Endothelial cell of umbilical vein (primary cell): ENCODE measurements around the gene IKZF3. TPM values are rescaled to one million over a fixed set of nuclear protein-coding genes. Genes with fewer than 3 reads are reported as not detected.

Experiments
- BruUV-seq: library from RNA; stranded (reverse); fragments of 400-500 nt; replicated peaks from 2 replicates; lab custom pipeline; 2021; lab: Mats Ljungman, UMichigan
- CTCF ChIA-PET: fragments of 300-600, 350-600 bp; sonication (Branson Sonifier 250); formaldehyde crosslinking; loops from one replicate; lab custom pipeline; 2021; ENCODE audit warnings: antibody characterized with exemption, inconsistent platforms; lab: Charles Lee
- POLR2A ChIA-PET: fragments of 300-600, 350-600 bp; sonication (Branson Sonifier 250); formaldehyde crosslinking; loops from one replicate; lab custom pipeline; 2021; ENCODE audit warnings: antibody characterized with exemption, inconsistent platforms; lab: Charles Lee
- DNase-seq: peaks from one replicate; pipeline ENCODE4 v3.0.0-alpha.2; 2011; ENCODE audit warnings: low read depth, low spot score
- FAIRE-seq: peaks from 2 replicates; lab custom pipeline; 2011; peaks lifted over from hg19 to GRCh38; lab: Jason Lieb, UNC
- H2AFZ ChIP-seq: 2 replicates; pipeline ENCODE4 v1.6.0; 2012; ENCODE audit warnings: low read depth, low read length, control low read depth, inconsistent platforms
- H3K27ac ChIP-seq: 2 replicates; pipeline ENCODE4 v1.5.1; 2011; ENCODE audit warnings: low read depth, mild to moderate bottlenecking, control low read depth, low read length, moderate library complexity; ENCODE audit not compliant: insufficient read depth
- H3K27me3 ChIP-seq, 2 experiments: 2 replicates each; pipeline versions ENCODE4 v1.6.0 to v1.6.1; 2011; ENCODE audit warnings: low read length in 2 of 2, mixed read lengths in 1 of 2; ENCODE audit not compliant: control insufficient read depth in 2 of 2, insufficient read depth in 2 of 2
- H3K36me3 ChIP-seq, 2 experiments: 2 replicates in 1 of 2; 3 replicates in 1 of 2; pipeline ENCODE4 v1.5.1; 2011; ENCODE audit warnings: low read length in 2 of 2, mild to moderate bottlenecking in 1 of 2, moderate library complexity in 1 of 2; ENCODE audit not compliant: control insufficient read depth in 2 of 2, insufficient read depth in 2 of 2; ENCODE audit errors: extremely low read depth in 1 of 2
- H3K4me1 ChIP-seq: 3 replicates; pipeline ENCODE4 v1.5.1; 2011; ENCODE audit warnings: mild to moderate bottlenecking, low read length; ENCODE audit not compliant: control insufficient read depth, insufficient read depth; ENCODE audit errors: extremely low read depth
- H3K4me2 ChIP-seq: 2 replicates; pipeline ENCODE4 v1.6.1; 2011; ENCODE audit warnings: low read length, control low read depth, mixed read lengths; ENCODE audit not compliant: insufficient read depth
- H3K4me3 ChIP-seq, 3 experiments: fragments of 200-600 bp in 1 of 3; sonication (generic), shearing (Covaris generic) in 1 of 3; replicated peaks in 1 of 3; 2 replicates each; pipeline ENCODE4 v1.5.1; 2011 to 2016; ENCODE audit warnings: control low read depth in 3 of 3, low read length in 3 of 3, mild to moderate bottlenecking in 2 of 3, inconsistent platforms in 1 of 3, low read depth in 1 of 3, moderate library complexity in 1 of 3; ENCODE audit not compliant: insufficient read depth in 1 of 3
- H3K79me2 ChIP-seq: 2 replicates; pipeline ENCODE4 v1.6.0; 2012; ENCODE audit warnings: low read length, inconsistent platforms; ENCODE audit not compliant: control insufficient read depth, insufficient read depth
- H3K9ac ChIP-seq: replicated peaks from 2 replicates; pipeline ENCODE3; 2011; ENCODE audit warnings: low read length, control low read depth; ENCODE audit not compliant: insufficient read depth; ENCODE audit errors: extremely low read depth
- H3K9me1 ChIP-seq: replicated peaks from 3 replicates; pipeline ENCODE4 v1.6.0; 2011; ENCODE audit warnings: mild to moderate bottlenecking, low read length; ENCODE audit not compliant: control insufficient read depth, insufficient read depth; ENCODE audit errors: extremely low read depth
- H3K9me3 ChIP-seq: replicated peaks from 2 replicates; pipeline ENCODE4 v1.5.1; 2012; ENCODE audit warnings: low read length, inconsistent platforms; ENCODE audit not compliant: control insufficient read depth, insufficient read depth
- H4K20me1 ChIP-seq: replicated peaks from 2 replicates; pipeline ENCODE3; 2011; ENCODE audit warnings: mild to moderate bottlenecking, low read length; ENCODE audit not compliant: control insufficient read depth, insufficient read depth; ENCODE audit errors: extremely low read depth
- EZH2 ChIP-seq: IDR thresholded peaks from 2 replicates; pipeline ENCODE4 v1.6.1; 2012; ENCODE audit warnings: borderline replicate concordance, low read depth, mild to moderate bottlenecking, moderate library complexity, low read length, inconsistent platforms; ENCODE audit not compliant: severe bottlenecking
- dilution Hi-C: fragments of 300-500 bp; cut with MboI; formaldehyde crosslinking; loops from one replicate; pipeline ENCODE4 v1.15.0; 2019; ENCODE audit warnings: low sequenced_read_pairs; ENCODE audit not compliant: extremely low pct_ligation_motif_present
- intact Hi-C: fragments of 100-400 bp; cut with micrococcal nuclease; formaldehyde crosslinking; loops from one replicate; pipeline ENCODE4 v1.10.0; 2022
- microRNA-seq: library from miRNA; unstranded; fragments of <30 nt; microRNA quantifications from one replicate; pipeline ENCODE4 v1.2.0, GENCODE V29; 2021; ENCODE audit warnings: borderline number of aligned reads, borderline replicate concordance
- polyA plus RNA-seq, 4 experiments: library from polyadenylated mRNA; depleted of rRNA in 3 of 4; stranded (reverse) in 3 of 4; unstranded in 1 of 4; fragments of >200 nt; gene quantifications; 2 replicates each; pipeline versions ENCODE4 v1.2.1 to v1.2.3, GENCODE V29; 2011 to 2012; ENCODE audit warnings: missing spikeins in 1 of 4
- small RNA-seq: library from RNA; depleted of rRNA; stranded (forward); fragments of <200 nt; gene quantifications from one replicate; pipeline ENCODE3, GENCODE V24; 2012; ENCODE audit warnings: low replicate concordance, low read depth; ENCODE audit not compliant: insufficient read depth, insufficient read length
- total RNA-seq: library from RNA; stranded (reverse); gene quantifications from 2 replicates; pipeline ENCODE4 v1.2.3, GENCODE V29; 2021
- TF ChIP-seq, protein P1 (sequence below): IDR thresholded peaks from 2 replicates; pipeline ENCODE4 v1.6.1; 2011; ENCODE audit not compliant: insufficient read depth, insufficient read length

IKZF3 gene
- total and polyA plus RNA-seq, 2 donors (not counting 3 experiments of a cell fraction or from before 2014, with no cell fraction given): not detected

DNA sequence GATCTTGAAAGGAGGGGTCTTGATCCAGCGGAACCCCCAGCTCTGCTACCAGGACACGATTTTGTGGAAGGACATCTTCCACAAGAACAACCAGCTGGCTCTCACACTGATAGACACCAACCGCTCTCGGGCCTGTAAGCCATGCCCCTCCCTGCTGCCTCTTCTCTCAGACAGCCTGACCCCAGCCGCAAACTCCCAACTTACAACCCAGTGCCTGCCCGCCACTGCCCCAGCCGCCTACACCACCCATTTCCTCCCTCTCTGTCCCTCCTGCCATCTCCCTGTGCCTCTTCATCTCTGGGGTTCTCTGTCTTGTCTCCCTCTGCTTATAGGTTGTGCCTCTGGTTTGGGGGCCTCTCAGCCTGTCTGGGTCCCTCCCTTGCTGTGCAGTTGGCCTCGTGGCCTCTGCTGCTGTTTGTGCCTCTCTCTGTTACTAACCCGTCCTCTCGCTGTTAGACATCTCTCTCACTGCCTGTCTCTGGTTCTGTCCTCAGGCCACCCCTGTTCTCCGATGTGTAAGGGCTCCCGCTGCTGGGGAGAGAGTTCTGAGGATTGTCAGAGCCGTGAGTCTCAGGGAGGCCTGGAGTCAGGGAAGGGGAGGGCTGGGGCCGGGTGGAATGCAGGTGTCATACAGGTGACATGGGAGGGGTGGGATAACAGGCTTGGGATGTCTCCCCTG, 154.7 kb downstream of the IKZF3 start:
- Histone ChIP-seq H4K20me1 (no peaks in the 10 kb centered on the region), H3K4me1 (peaks cover 2% of the 10 kb centered on the region), H3K4me3 (no peak overlapping the region), H3K4me2 (no peak overlapping the region), H3K27me3 (no peaks in the 10 kb centered on the region), H3K79me2 (no peaks in the 10 kb centered on the region), H3K27ac (no peak overlapping the region), H3K9me1 (no peaks in the 10 kb centered on the region), H2AFZ (no peak overlapping the region), H3K36me3 (peaks cover 0 to 3% of the 10 kb centered on the region in 2 experiments), H3K9me3 (no peaks in the 10 kb centered on the region), H3K9ac (no peak overlapping the region)
- POLR2A ChIA-PET: no interaction called here
- intact Hi-C loops: no loop called here
- CTCF ChIA-PET: interaction anchor here (1.4 to 1.8 kb wide), 2 partner anchors 21 to 86 kb away, joined by 3 to 5 read pairs; partner anchors contain the start of gene MIEN1
- no TSS peak for BruUV-seq
- TF ChIP-seq EZH2: no peak
- TF ChIP-seq, protein P1, sequence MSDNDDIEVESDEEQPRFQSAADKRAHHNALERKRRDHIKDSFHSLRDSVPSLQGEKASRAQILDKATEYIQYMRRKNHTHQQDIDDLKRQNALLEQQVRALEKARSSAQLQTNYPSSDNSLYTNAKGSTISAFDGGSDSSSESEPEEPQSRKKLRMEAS: no peak
- no peak for FAIRE-seq
- dilution Hi-C loops: no loop called here
- DNase-seq: no peak

Small RNAs within 50 kb of the gene (microRNA-seq; reads per million reads assigned to microRNA genes)
- gene MIR4728: not detected

Small RNAs within 50 kb of the gene (small RNA-seq; reads per million reads assigned to genes)
- gene AC090844.1: not detected
- gene MIR4728: not detected

Other genes with a start within 250 kb of the IKZF3 start
- gene PPP1R1B, start 237.4 kb downstream of the IKZF3 start, total RNA-seq: not detected in 2 replicates
- not detected in 2 replicates for gene PPP1R1B, start 237.4 kb downstream of the IKZF3 start, polyA plus RNA-seq
- gene STARD3, start 227.2 kb downstream of the IKZF3 start, total RNA-seq: 48.9 and 51.0 TPM in 2 replicates
- 75.7 and 102 TPM in 2 replicates for gene STARD3, start 227.2 kb downstream of the IKZF3 start, polyA plus RNA-seq
- 0.78 and 0.93 TPM in 2 replicates for gene TCAP, start 199.0 kb downstream of the IKZF3 start, total RNA-seq
- 0.46 and 0.51 TPM in 2 replicates for gene TCAP, start 199.0 kb downstream of the IKZF3 start, polyA plus RNA-seq
- not detected in 2 replicates for gene PNMT, start 195.9 kb downstream of the IKZF3 start, total RNA-seq
- 0.11 and 0.35 TPM in 2 replicates for gene PNMT, start 195.9 kb downstream of the IKZF3 start, polyA plus RNA-seq
- gene PGAP3, start 176.3 kb downstream of the IKZF3 start, total RNA-seq: 6.4 and 7.0 TPM in 2 replicates
- gene PGAP3, start 176.3 kb downstream of the IKZF3 start, polyA plus RNA-seq: 14.9 and 17.0 TPM in 2 replicates
- gene ERBB2, start 164.2 kb downstream of the IKZF3 start, total RNA-seq: 29.1 and 32.9 TPM in 2 replicates
- gene ERBB2, start 164.2 kb downstream of the IKZF3 start, polyA plus RNA-seq: 20.6 and 22.8 TPM in 2 replicates
- 42.4 and 51.1 TPM in 2 replicates for gene MIEN1, start 133.8 kb downstream of the IKZF3 start, total RNA-seq
- 74.1 and 74.5 TPM in 2 replicates for gene MIEN1, start 133.8 kb downstream of the IKZF3 start, polyA plus RNA-seq
- not detected in 2 replicates for gene GRB7, start 126.4 kb downstream of the IKZF3 start, total RNA-seq
- gene GRB7, start 126.4 kb downstream of the IKZF3 start, polyA plus RNA-seq: 0.04 and 0.06 TPM in 2 replicates
- gene ZPBP2, start 3.9 kb upstream of the IKZF3 start, total RNA-seq: not detected in 2 replicates
- not detected in 2 replicates for gene ZPBP2, start 3.9 kb upstream of the IKZF3 start, polyA plus RNA-seq
- 11.0 and 11.6 TPM in 2 replicates for gene GSDMB, start 54.3 kb upstream of the IKZF3 start, total RNA-seq
- 5.0 and 5.4 TPM in 2 replicates for gene GSDMB, start 54.3 kb upstream of the IKZF3 start, polyA plus RNA-seq
- 26.7 and 29.8 TPM in 2 replicates for gene ORMDL3, start 63.3 kb upstream of the IKZF3 start, total RNA-seq
- 49.8 and 53.4 TPM in 2 replicates for gene ORMDL3, start 63.3 kb upstream of the IKZF3 start, polyA plus RNA-seq
- not detected in 2 replicates for gene LRRC3C, start 63.4 kb upstream of the IKZF3 start, total RNA-seq
- gene LRRC3C, start 63.4 kb upstream of the IKZF3 start, polyA plus RNA-seq: not detected in 2 replicates
- not detected in 2 replicates for gene GSDMA, start 98.7 kb upstream of the IKZF3 start, total RNA-seq
- not detected in 2 replicates for gene GSDMA, start 98.7 kb upstream of the IKZF3 start, polyA plus RNA-seq
- 136 and 142 TPM in 2 replicates for gene PSMD3, start 116.5 kb upstream of the IKZF3 start, total RNA-seq
- 117 and 120 TPM in 2 replicates for gene PSMD3, start 116.5 kb upstream of the IKZF3 start, polyA plus RNA-seq
- gene CSF3, start 151.1 kb upstream of the IKZF3 start, total RNA-seq: 2.4 and 2.9 TPM in 2 replicates
- gene CSF3, start 151.1 kb upstream of the IKZF3 start, polyA plus RNA-seq: 0.80 and 1.0 TPM in 2 replicates
- 120 and 124 TPM in 2 replicates for gene MED24, start 190.1 kb upstream of the IKZF3 start, total RNA-seq
- gene MED24, start 190.1 kb upstream of the IKZF3 start, polyA plus RNA-seq: 120 and 122 TPM in 2 replicates
- 24.9 and 29.6 TPM in 2 replicates for gene THRA, start 198.7 kb upstream of the IKZF3 start, total RNA-seq
- gene THRA, start 198.7 kb upstream of the IKZF3 start, polyA plus RNA-seq: 17.4 and 18.8 TPM in 2 replicates
- 5.2 and 6.1 TPM in 2 replicates for gene NR1D1, start 236.3 kb upstream of the IKZF3 start, total RNA-seq
- 2.3 and 2.5 TPM in 2 replicates for gene NR1D1, start 236.3 kb upstream of the IKZF3 start, polyA plus RNA-seq